ENCODE data around the gene KIRREL3. TPM values are rescaled to one million over a fixed set of nuclear protein-coding genes. Genes with fewer than 3 reads are reported as not detected.

The KIRREL3 gene
- total RNA-seq (2022; extraction: Qiagen RNA extraction), result 8.5 to 12.0 TPM (median 11.0 TPM) in 5 replicates

GRCh38 chr11:127000291-127000968 lies at the start of gene KIRREL3:
Gene KIRREL3 (minus strand): TSS chr11:127000770.

Measured in A549 treated with CORT108297 at 1 μM for 4 hours (cell line).